ENCODE results near the gene PROCA1.

DNA sequence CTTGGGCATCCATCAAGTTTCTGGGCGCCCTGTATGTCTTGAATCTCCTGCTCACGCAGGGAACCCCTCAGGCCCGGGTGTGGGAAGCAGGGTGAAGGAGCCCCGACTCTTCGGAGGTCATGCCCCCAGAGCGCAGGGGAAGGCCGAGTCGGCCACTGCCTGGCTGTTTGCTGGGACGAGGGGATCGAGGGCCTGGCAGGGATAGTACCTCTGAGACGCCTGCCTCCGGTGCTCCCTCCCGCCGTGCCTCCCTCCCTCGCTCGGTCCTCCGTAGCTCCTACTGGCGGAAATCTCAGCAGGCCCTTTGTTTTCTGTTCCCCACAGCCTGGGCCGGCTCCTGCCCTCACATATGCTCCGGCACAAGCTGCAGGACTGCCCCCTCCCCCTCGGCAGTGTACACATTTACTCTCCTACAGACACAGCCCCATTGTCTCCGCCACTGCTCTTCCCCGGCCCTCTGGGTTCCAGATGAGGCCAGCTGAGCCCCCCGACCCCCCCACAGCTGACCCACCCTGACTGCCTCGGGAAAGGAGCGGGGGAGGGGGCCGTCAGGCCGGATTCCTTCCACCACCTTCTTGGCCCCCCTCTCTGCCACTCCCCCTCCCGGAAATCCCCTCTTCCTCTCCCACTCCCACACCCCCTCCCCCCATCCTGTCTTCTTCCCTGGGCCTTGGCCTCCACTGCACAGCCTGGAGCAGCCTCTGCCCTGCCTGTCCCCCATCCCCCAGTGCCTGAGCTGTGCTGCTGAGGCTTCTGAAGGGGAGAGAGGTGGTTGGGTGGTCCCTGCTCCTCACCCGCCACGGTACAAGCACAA is 33.5 kb upstream of the PROCA1 start:
- TF ChIP-seq CTCF (IDR thresholded peaks at IDR 0.05) (no peak), MAX (IDR thresholded peaks at IDR 0.05; ENCODE audit: low read depth) (no peak), MEF2A (IDR thresholded peaks at IDR 0.05; ENCODE audit: borderline replicate concordance, low read depth) (no peak), RXRA (IDR thresholded peaks at IDR 0.05; ENCODE audit: borderline replicate concordance, low read depth) (no peak), RFX5 (IDR thresholded peaks at IDR 0.05; ENCODE audit: low read length) (no peak), GATA2 (CRISPR knock-in tag; IDR thresholded peaks at IDR 0.05) (no peak), SMC3 (IDR thresholded peaks at IDR 0.05; ENCODE audit: low read depth, low read length) (no peak), TCF12 (IDR thresholded peaks at IDR 0.05) (no peak), POLR2AphosphoS5 (IDR thresholded peaks at IDR 0.05; ENCODE audit: low read depth, low read length) (no peak), EP300 (IDR thresholded peaks at IDR 0.05; ENCODE audit: borderline replicate concordance in 1 of 2, low read depth in 1 of 2, low read length in 1 of 2) (no peak)
- TF ChIP-seq, protein P1, sequence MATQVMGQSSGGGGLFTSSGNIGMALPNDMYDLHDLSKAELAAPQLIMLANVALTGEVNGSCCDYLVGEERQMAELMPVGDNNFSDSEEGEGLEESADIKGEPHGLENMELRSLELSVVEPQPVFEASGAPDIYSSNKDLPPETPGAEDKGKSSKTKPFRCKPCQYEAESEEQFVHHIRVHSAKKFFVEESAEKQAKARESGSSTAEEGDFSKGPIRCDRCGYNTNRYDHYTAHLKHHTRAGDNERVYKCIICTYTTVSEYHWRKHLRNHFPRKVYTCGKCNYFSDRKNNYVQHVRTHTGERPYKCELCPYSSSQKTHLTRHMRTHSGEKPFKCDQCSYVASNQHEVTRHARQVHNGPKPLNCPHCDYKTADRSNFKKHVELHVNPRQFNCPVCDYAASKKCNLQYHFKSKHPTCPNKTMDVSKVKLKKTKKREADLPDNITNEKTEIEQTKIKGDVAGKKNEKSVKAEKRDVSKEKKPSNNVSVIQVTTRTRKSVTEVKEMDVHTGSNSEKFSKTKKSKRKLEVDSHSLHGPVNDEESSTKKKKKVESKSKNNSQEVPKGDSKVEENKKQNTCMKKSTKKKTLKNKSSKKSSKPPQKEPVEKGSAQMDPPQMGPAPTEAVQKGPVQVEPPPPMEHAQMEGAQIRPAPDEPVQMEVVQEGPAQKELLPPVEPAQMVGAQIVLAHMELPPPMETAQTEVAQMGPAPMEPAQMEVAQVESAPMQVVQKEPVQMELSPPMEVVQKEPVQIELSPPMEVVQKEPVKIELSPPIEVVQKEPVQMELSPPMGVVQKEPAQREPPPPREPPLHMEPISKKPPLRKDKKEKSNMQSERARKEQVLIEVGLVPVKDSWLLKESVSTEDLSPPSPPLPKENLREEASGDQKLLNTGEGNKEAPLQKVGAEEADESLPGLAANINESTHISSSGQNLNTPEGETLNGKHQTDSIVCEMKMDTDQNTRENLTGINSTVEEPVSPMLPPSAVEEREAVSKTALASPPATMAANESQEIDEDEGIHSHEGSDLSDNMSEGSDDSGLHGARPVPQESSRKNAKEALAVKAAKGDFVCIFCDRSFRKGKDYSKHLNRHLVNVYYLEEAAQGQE (IDR thresholded peaks at IDR 0.05; ENCODE audit: low read depth, low read length): no peak
- TF ChIP-seq, protein P2, sequence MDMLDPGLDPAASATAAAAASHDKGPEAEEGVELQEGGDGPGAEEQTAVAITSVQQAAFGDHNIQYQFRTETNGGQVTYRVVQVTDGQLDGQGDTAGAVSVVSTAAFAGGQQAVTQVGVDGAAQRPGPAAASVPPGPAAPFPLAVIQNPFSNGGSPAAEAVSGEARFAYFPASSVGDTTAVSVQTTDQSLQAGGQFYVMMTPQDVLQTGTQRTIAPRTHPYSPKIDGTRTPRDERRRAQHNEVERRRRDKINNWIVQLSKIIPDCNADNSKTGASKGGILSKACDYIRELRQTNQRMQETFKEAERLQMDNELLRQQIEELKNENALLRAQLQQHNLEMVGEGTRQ (IDR thresholded peaks at IDR 0.05; ENCODE audit: borderline replicate concordance, low read depth, low read length): no peak
- TF ChIP-seq, protein P3, sequence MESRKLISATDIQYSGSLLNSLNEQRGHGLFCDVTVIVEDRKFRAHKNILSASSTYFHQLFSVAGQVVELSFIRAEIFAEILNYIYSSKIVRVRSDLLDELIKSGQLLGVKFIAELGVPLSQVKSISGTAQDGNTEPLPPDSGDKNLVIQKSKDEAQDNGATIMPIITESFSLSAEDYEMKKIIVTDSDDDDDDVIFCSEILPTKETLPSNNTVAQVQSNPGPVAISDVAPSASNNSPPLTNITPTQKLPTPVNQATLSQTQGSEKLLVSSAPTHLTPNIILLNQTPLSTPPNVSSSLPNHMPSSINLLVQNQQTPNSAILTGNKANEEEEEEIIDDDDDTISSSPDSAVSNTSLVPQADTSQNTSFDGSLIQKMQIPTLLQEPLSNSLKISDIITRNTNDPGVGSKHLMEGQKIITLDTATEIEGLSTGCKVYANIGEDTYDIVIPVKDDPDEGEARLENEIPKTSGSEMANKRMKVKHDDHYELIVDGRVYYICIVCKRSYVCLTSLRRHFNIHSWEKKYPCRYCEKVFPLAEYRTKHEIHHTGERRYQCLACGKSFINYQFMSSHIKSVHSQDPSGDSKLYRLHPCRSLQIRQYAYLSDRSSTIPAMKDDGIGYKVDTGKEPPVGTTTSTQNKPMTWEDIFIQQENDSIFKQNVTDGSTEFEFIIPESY (IDR thresholded peaks at IDR 0.05; ENCODE audit: borderline replicate concordance, low read depth): no peak
